PC-9 (cell line): ENCODE results near the gene GDPD5. TPM values are rescaled to one million over a fixed set of nuclear protein-coding genes. Genes with fewer than 3 reads are reported as not detected.

Experiments used
- BruUV-seq: library from RNA; stranded (reverse); fragments of 400-500 nt; replicated peaks from 2 replicates; lab custom pipeline; 2021; lab: Mats Ljungman, UMichigan
- CTCF ChIA-PET: fragments of 300-600 bp; sonication (Branson Sonifier 250); formaldehyde crosslinking; loops from one replicate; lab custom pipeline; 2022; ENCODE audit warnings: antibody characterized with exemption; lab: Charles Lee
- POLR2A ChIA-PET: fragments of 300-600 bp; sonication (Branson Sonifier 250); formaldehyde crosslinking; loops from one replicate; lab custom pipeline; 2022; ENCODE audit warnings: antibody characterized with exemption; ENCODE audit not compliant: unreplicated experiment; lab: Charles Lee
- DNase-seq, 2 experiments: peaks; one replicate each; pipeline versions ENCODE4 v3.0.0 to v3.0.0-alpha.2; 2015 to 2022; ENCODE audit warnings: mixed read lengths in 1 of 2
- H2AFZ ChIP-seq: fragments of 200-600 bp; sonication (generic); 2 replicates; pipeline ENCODE4 v1.8.1; 2017; ENCODE audit warnings: antibody characterized with exemption
- H3F3A ChIP-seq: fragments of 200-600 bp; sonication (generic); 2 replicates; pipeline ENCODE4 v1.8.1; 2017; ENCODE audit warnings: antibody characterized with exemption, mild to moderate bottlenecking, low read depth; ENCODE audit not compliant: insufficient read depth
- H3K27ac ChIP-seq: fragments of 200-600 bp; sonication (generic); 2 replicates; pipeline ENCODE4 v1.6.1; 2016; ENCODE audit warnings: mixed run types
- H3K27me3 ChIP-seq: fragments of 200-600 bp; sonication (generic); 2 replicates; pipeline ENCODE4 v1.6.1; 2016; ENCODE audit warnings: low read depth, mixed run types; ENCODE audit not compliant: insufficient read depth
- H3K36me3 ChIP-seq: fragments of 200-600 bp; sonication (generic); 2 replicates; pipeline ENCODE4 v1.6.1; 2016; ENCODE audit warnings: low read depth, mixed run types
- H3K4me1 ChIP-seq: fragments of 200-600 bp; sonication (generic); replicated peaks from 2 replicates; pipeline ENCODE4 v1.6.1; 2016; ENCODE audit warnings: mixed run types; ENCODE audit not compliant: insufficient read depth
- H3K4me2 ChIP-seq: fragments of 200-600 bp; sonication (generic); 2 replicates; pipeline ENCODE4 v1.6.1; 2017; ENCODE audit warnings: mixed run types
- H3K4me3 ChIP-seq: fragments of 200-600 bp; sonication (generic); 2 replicates; pipeline ENCODE4 v1.6.1; 2016; ENCODE audit warnings: mixed run types
- H3K79me2 ChIP-seq: fragments of 200-600 bp; sonication (generic); 2 replicates; pipeline ENCODE4 v1.6.1; 2017; ENCODE audit warnings: low read depth, mixed run types
- H3K9me2 ChIP-seq: fragments of 200-600 bp; sonication (generic); 2 replicates; pipeline ENCODE4 v1.8.1; 2017; ENCODE audit warnings: mild to moderate bottlenecking; ENCODE audit not compliant: insufficient read depth
- H3K9me3 ChIP-seq: fragments of 200-600 bp; sonication (generic); 2 replicates; pipeline ENCODE4 v1.8.1; 2016; ENCODE audit warnings: low read depth; ENCODE audit not compliant: insufficient read depth
- H4K20me1 ChIP-seq: fragments of 200-600 bp; sonication (generic); 2 replicates; pipeline ENCODE4 v1.8.1; 2017; ENCODE audit not compliant: insufficient read depth
- EZH2 ChIP-seq: fragments of 200-600 bp; sonication (generic); IDR thresholded peaks from 2 replicates; pipeline ENCODE4 v1.8.0; 2017; ENCODE audit warnings: antibody characterized with exemption, low read depth
- intact Hi-C: fragments of 100-400 bp; cut with micrococcal nuclease; formaldehyde crosslinking; loops from one replicate; pipeline ENCODE4 v1.10.0; 2022; ENCODE audit not compliant: unreplicated experiment
- total RNA-seq: library from RNA; stranded (reverse); gene quantifications from 2 replicates; pipeline ENCODE4 v1.2.3, GENCODE V29; 2021
- TF ChIP-seq, protein P1 (sequence below): fragments of 200-600 bp; sonication (generic); conservative IDR thresholded peaks from 2 replicates; pipeline ENCODE4 v1.6.1; 2017; ENCODE audit warnings: mixed run types, antibody characterized with exemption, mild to moderate bottlenecking, moderate library complexity

GDPD5 gene
- total RNA-seq, 1 experiment from 2014 or later = 7.9 TPM

DNA sequence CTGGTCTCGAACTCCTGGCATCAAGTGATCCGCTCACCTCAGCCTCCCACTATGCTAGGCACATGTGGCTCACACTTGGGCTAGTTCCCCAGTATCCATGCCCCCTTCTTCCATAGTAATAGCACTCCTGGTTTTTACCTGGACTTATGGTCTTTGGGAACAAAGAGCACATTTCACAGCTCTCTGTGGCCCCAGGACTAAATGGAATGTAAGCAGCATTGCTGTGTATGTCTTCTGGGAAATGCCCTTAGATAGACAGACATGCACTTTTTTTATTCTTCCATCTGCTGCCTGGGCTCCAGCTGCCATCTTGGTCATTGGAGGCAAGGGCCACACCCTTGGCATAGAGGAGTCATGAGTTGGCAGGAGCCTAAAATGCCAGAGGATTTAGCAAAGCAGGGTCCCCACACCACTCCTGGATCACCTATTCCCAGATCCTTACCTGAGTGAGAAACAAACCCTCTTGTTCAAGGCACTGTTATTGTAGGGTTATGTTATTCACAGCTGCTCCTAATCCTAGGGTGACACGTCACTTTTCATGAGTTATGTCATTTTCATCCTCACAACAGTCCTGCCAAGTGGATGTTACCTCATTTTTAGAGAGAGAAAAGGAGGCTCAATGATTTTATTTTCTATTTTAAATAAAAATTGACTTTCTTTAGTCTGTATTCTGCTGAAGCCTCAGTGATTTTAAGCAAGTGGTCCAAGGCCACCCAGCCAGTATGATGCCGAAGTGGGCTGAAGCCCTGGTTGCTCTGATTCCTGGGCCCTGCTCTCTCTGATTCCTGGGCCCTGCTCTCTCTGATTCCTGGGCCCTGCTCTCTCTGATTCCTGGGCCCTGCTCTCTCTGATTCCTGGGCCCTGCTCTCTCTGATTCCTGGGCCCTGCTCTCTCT lies 15.7 kb upstream of the GDPD5 start:
- Histone ChIP-seq H3K9me3 (no peaks in the 10 kb centered on the region), H3F3A (peaks cover 24% of the 10 kb centered on the region; the same call in 1 of the 2 replicates), H3K4me1 (peaks cover 22% of the 10 kb centered on the region), H4K20me1 (no peaks in the 10 kb centered on the region), H3K27ac (no peak overlapping the region), H3K27me3 (no peaks in the 10 kb centered on the region), H3K9me2 (no peaks in the 10 kb centered on the region), H2AFZ (no peak overlapping the region), H3K4me3 (no peak overlapping the region), H3K79me2 (no peaks in the 10 kb centered on the region), H3K4me2 (no peak overlapping the region), H3K36me3 (no peaks in the 10 kb centered on the region)
- POLR2A ChIA-PET = no interaction called here
- intact Hi-C loops = no loop called here
- CTCF ChIA-PET = interaction anchor here (0.6 kb wide), 1 partner anchor 769 kb away, joined by 6 read pairs; no protein-coding TSS in a partner anchor
- no peak for DNase-seq
- BruUV-seq = no TSS peak
- TF ChIP-seq, protein P1, sequence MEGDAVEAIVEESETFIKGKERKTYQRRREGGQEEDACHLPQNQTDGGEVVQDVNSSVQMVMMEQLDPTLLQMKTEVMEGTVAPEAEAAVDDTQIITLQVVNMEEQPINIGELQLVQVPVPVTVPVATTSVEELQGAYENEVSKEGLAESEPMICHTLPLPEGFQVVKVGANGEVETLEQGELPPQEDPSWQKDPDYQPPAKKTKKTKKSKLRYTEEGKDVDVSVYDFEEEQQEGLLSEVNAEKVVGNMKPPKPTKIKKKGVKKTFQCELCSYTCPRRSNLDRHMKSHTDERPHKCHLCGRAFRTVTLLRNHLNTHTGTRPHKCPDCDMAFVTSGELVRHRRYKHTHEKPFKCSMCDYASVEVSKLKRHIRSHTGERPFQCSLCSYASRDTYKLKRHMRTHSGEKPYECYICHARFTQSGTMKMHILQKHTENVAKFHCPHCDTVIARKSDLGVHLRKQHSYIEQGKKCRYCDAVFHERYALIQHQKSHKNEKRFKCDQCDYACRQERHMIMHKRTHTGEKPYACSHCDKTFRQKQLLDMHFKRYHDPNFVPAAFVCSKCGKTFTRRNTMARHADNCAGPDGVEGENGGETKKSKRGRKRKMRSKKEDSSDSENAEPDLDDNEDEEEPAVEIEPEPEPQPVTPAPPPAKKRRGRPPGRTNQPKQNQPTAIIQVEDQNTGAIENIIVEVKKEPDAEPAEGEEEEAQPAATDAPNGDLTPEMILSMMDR = no peak
- TF ChIP-seq EZH2 = no peak

DNA sequence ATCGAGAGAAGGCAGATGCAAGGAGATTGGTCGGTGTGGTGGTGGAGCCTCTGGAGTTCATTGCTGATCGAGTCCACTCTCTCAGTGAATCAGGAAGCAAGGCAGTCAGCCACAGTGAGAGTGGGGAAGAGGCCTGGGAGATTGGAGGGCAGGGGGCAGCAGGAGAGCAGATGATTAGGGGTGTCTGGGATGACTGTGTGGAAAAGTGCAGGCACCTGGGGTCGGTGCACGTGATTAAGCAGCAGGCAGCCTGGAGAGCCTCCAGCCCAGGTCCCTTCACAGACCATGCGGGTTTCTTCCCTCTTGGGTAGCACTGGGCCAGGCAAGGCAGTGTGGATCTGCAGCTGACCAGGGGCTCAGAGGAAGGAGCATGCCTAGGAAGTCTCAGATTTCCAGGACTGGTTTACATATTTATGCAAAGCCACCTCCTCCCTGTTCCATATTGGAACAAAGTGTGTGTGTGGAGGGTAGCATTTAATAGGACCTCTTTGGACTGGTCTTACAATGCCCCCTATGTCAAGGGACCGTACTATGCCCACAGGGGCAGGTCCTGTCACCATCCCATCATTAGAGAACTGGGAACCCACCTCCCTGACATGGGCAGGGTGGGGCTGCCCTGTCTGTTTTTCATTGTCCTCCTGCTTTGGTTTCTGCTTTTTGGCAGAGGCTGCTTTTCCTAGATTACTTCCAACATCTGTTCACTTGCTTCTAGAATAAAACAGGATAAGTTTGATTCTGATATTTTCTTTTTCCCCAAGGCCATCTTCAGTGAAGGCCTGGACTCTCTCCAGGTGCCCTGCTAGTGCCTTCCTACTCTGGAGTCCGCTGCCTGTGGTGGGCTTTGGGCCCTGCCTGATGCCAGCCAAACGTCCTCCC lies 14.0 kb upstream of the GDPD5 start:
- intact Hi-C loops = no loop called here
- no peaks in the 10 kb centered on the region for H3K9me3 ChIP-seq
- H4K20me1 ChIP-seq = no peaks in the 10 kb centered on the region
- H3K4me1 ChIP-seq = peaks cover 28% of the 10 kb centered on the region
- DNase-seq = no peak
- no peaks in the 10 kb centered on the region for H3K79me2 ChIP-seq
- POLR2A ChIA-PET = interaction anchor here (0.6 kb wide), 3 partner anchors 10 to 112 kb away, joined by 4 to 6 read pairs (median 4); no protein-coding TSS in a partner anchor
- H3K27me3 ChIP-seq = no peaks in the 10 kb centered on the region
- H3K4me3 ChIP-seq = no peak overlapping the region
- no peaks in the 10 kb centered on the region for H3K36me3 ChIP-seq
- TF ChIP-seq, protein P1 = no peak
- TF ChIP-seq EZH2 = no peak
- H3K4me2 ChIP-seq = no peak overlapping the region
- H3F3A ChIP-seq = peaks cover 25% of the 10 kb centered on the region; the same call in 1 of the 2 replicates
- no peak overlapping the region for H2AFZ ChIP-seq
- no peaks in the 10 kb centered on the region for H3K9me2 ChIP-seq
- H3K27ac ChIP-seq = no peak overlapping the region
- CTCF ChIA-PET = interaction anchor here (0.6 to 0.7 kb wide), 2 partner anchors 132 to 199 kb away, joined by 3 to 6 read pairs; no protein-coding TSS in a partner anchor
- TSS peak; percentile 6 for BruUV-seq
